Activated T-cell treated with anti-CD3 and anti-CD28 coated beads for 48 hours (primary cell): Measurements from ENCODE around the gene CASP8.
"Not testable (repeated sequence)": the region's sequence is repeated elsewhere in the genome, so short reads cannot be mapped to it uniquely, and the experiment has no call there.

Source experiments
- DNase-seq: peaks from one replicate; pipeline ENCODE4 v3.0.0-alpha.2; 2020; ENCODE audit warnings: low read depth

The CASP8 gene

GRCh38 chr2:201270293-201271001 is 10.1 kb downstream of the CASP8 start:
- no peak for DNase-seq

- no peak for DNase-seq
Measured at GRCh38 chr2:201271917-201272316, 11.6 kb downstream of the CASP8 start.

- no peak for DNase-seq
Measured at GRCh38 chr2:201273330-201273983, 13.1 kb downstream of the CASP8 start.

- no peak for DNase-seq
Measured at GRCh38 chr2:201275069-201275468, 14.7 kb downstream of the CASP8 start.

- no peak for DNase-seq
Measured at GRCh38 chr2:201275990-201276389, 15.7 kb downstream of the CASP8 start.

- no peak for DNase-seq
Measured at GRCh38 chr2:201276511-201276910, 16.2 kb downstream of the CASP8 start.

- DNase-seq: no peak
Measured at GRCh38 chr2:201279079-201279478, 18.7 kb downstream of the CASP8 start.

- DNase-seq: no peak
Measured at GRCh38 chr2:201280191-201281040, 20.1 kb downstream of the CASP8 start.

- no peak for DNase-seq
Measured at GRCh38 chr2:201285499-201285898, 25.2 kb downstream of the CASP8 start.

GRCh38 chr2:201290457-201291148 is 30.3 kb downstream of the CASP8 start:
- DNase-seq: not testable (repeated sequence)

- no peak for DNase-seq
Measured at GRCh38 chr2:201298462-201299052, 38.2 kb downstream of the CASP8 start.

- not testable (repeated sequence) for DNase-seq
Measured at GRCh38 chr2:201299929-201300328, 39.6 kb downstream of the CASP8 start.

- DNase-seq: no peak
Measured at GRCh38 chr2:201307876-201308275, 47.5 kb downstream of the CASP8 start.

- DNase-seq: no peak
Measured at GRCh38 chr2:201308914-201309313, 48.6 kb downstream of the CASP8 start.

- DNase-seq: no peak
Measured at GRCh38 chr2:201313362-201313761, 53.0 kb downstream of the CASP8 start.

- no peak for DNase-seq
Measured at GRCh38 chr2:201319511-201319910, 59.2 kb downstream of the CASP8 start.

- DNase-seq: no peak
Measured at GRCh38 chr2:201320257-201320656, 59.9 kb downstream of the CASP8 start.

GRCh38 chr2:201320701-201321100 is 60.4 kb downstream of the CASP8 start:
- no peak for DNase-seq

GRCh38 chr2:201322772-201323171 is 62.4 kb downstream of the CASP8 start:
- DNase-seq: no peak

GRCh38 chr2:201327678-201328077 is 67.3 kb downstream of the CASP8 start:
- DNase-seq: no peak

GRCh38 chr2:201329409-201329808 is 69.1 kb downstream of the CASP8 start:
- DNase-seq: no peak
